ENCODE results near the gene TMPRSS11D.
A peak's percentile ranks its signal among the peaks of the same experiment; 100 is the strongest.

Gene TMPRSS11D

DNA sequence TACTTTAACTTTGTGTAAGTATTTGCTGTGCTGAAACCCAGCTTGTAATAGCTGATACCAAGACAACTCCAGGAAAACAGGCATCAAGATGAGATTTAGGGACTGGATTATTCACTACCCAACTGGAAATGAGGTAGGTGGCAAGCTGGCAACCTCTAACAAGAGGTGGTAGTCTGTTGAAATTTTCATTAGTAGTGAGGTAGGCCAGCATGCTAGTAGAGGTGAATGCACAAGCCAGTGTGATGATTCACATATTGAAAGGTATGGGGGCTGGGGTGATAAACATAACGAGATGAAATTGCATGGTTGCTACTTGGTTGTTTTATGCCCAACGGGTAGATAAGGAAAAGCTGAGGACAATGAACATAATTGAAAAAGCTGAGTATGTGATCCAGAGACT lies 8.5 kb upstream of the TMPRSS11D start:
- no peak for TF ChIP-seq CTCF (IDR thresholded peaks at IDR 0.05; ENCODE audit: low read length, missing control alignments)
- no peak for DNase-seq (ENCODE audit: low read depth)
- H3K4me3 ChIP-seq (replicated peaks; ENCODE audit: low read depth, low read length), result no peak overlapping the region

- no peak for TF ChIP-seq CTCF (IDR thresholded peaks at IDR 0.05; ENCODE audit: low read length, missing control alignments)
- no peak overlapping the region for H3K4me3 ChIP-seq (replicated peaks; ENCODE audit: low read depth, low read length)
- no peak for DNase-seq (ENCODE audit: low read depth)
These were observed 7.8 kb upstream of the TMPRSS11D start for GRCh38 chr4:67891645-67892044.

- TF ChIP-seq CTCF (IDR thresholded peaks at IDR 0.05; ENCODE audit: low read length, missing control alignments), result no peak
- DNase-seq (ENCODE audit: low read depth), result peak; percentile 52
These were observed 2.5 kb upstream of the TMPRSS11D start for GRCh38 chr4:67886281-67886680.

GRCh38 chr4:67885762-67886161 lies 2.0 kb upstream of the TMPRSS11D start:
- peak; percentile 71 for DNase-seq (ENCODE audit: low read depth)
- peak overlapping the region; percentile 11 for H3K4me3 ChIP-seq (replicated peaks; ENCODE audit: low read depth, low read length)
- no peak for TF ChIP-seq CTCF (IDR thresholded peaks at IDR 0.05; ENCODE audit: low read length, missing control alignments)

More at GRCh38 chr4:67886281-67886680, 2.5 kb upstream of the TMPRSS11D start:
- H3K4me3 ChIP-seq (replicated peaks; ENCODE audit: low read depth, low read length), result no peak overlapping the region

DNA sequence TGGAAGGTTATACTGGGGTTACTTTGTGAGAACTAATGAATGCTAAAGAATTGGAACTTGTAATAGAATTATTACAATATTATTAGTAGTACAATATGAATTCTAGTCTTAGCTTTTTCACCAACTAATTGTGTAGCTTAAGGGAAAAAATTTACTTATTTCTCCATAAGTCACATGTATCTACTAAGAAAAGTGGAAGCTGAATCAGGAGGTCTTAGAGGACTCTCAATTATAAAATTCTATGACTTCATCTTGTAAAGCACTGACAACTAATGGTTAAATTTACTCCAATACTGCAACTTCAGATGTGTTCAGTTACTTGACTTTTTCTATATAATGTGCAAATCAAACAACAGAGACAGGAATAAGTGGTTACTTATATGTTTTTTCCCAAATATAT lies 899 bp upstream of the TMPRSS11D start:
- no peak for TF ChIP-seq CTCF (IDR thresholded peaks at IDR 0.05; ENCODE audit: low read length, missing control alignments)
- H3K4me3 ChIP-seq (replicated peaks; ENCODE audit: low read depth, low read length), result no peak overlapping the region
- no peak for DNase-seq (ENCODE audit: low read depth)

- no peak overlapping the region for H3K4me3 ChIP-seq (replicated peaks; ENCODE audit: low read depth, low read length)
- DNase-seq (ENCODE audit: low read depth), result no peak
- TF ChIP-seq CTCF (IDR thresholded peaks at IDR 0.05; ENCODE audit: low read length, missing control alignments), result no peak
These were observed 344 bp downstream of the TMPRSS11D start for GRCh38 chr4:67883458-67883857.

DNA sequence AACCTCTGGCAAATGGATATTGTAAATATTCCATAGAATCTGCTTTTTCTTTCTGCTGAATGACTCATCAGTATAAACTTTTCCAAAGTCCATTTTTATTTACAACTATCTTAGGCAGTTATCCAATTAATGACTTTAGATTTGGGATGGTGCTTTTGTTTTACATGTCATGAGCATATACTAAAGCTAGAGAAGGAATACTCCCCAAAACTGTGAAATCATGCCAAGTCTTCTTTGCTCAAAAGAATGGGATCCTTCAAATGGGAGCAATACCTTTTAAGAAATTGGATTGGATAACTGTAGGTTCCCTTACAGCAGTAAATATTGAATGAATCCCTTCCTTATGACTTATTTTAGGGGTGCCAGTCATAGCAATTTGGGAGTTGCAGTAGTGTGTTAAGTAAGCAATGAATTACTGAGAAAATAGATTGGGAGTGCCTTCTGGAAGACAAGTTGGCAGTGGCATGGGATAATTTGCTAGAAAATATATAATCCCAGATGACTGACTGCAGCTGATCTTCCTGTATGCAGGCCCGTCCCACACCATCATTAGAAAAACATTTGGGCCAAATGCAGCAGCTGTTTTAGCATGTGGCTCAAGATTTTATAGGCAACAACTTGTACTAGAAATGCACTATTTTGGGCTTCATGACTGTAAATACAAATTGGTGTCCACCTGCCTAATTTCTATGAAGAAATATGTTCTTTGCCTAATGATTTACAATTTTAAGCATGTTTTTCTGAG lies 2.8 kb downstream of the TMPRSS11D start:
- no peak for TF ChIP-seq CTCF (IDR thresholded peaks at IDR 0.05; ENCODE audit: low read length, missing control alignments)
- no peak overlapping the region for H3K4me3 ChIP-seq (replicated peaks; ENCODE audit: low read depth, low read length)
- no peak for DNase-seq (ENCODE audit: low read depth)
